SK-N-SH (cell line): ENCODE results near the gene SLC23A1. TPM values are rescaled to one million over a fixed set of nuclear protein-coding genes. Genes with fewer than 3 reads are reported as not detected.

Experiments used
- CTCF ChIA-PET: fragments of 300-600, 350-600 bp; formaldehyde crosslinking; extraction: SDS; loops from one replicate; lab custom pipeline; 2021; lab: Yijun Ruan, JAX
- POLR2A ChIA-PET: fragments of 350-600 bp; sonication (Branson Sonifier 250); formaldehyde crosslinking; extraction: SDS; loops from one replicate; lab custom pipeline; 2020; ENCODE audit warnings: antibody characterized with exemption, inconsistent platforms; lab: Yijun Ruan, JAX
- DNase-seq: peaks from one replicate; pipeline ENCODE4 v3.0.0; 2012
- H2AFZ ChIP-seq: fragments of 200-600 bp; sonication (generic); 2 replicates; pipeline ENCODE4 v1.8.1; 2016; ENCODE audit warnings: antibody characterized with exemption, mild to moderate bottlenecking, low read depth
- H3F3A ChIP-seq: fragments of 200-600 bp; sonication (generic); replicated peaks from 2 replicates; pipeline ENCODE3; 2016; ENCODE audit warnings: antibody characterized with exemption, mild to moderate bottlenecking; ENCODE audit not compliant: insufficient read depth
- H3K27ac ChIP-seq, 2 experiments: fragments of 200-500 bp in 1 of 2; fragments of 200-600 bp in 1 of 2; sonication (Bioruptor generic) in 1 of 2; sonication (generic), shearing (Covaris generic) in 1 of 2; 2 replicates each; pipeline versions ENCODE4 v1.5.1 to v1.6.1; 2014 to 2016; ENCODE audit warnings: low read depth in 2 of 2, inconsistent platforms in 1 of 2, low read length in 1 of 2, mild to moderate bottlenecking in 1 of 2, mixed read lengths in 1 of 2
- H3K27me3 ChIP-seq: fragments of 200-600 bp; sonication (generic), shearing (Covaris generic); 2 replicates; pipeline ENCODE4 v1.6.1; 2016; ENCODE audit warnings: mixed run types; ENCODE audit not compliant: insufficient read depth
- H3K36me3 ChIP-seq, 2 experiments: fragments of 200-500 bp in 1 of 2; fragments of 200-600 bp in 1 of 2; sonication (Bioruptor generic) in 1 of 2; sonication (generic) in 1 of 2; replicated peaks in 1 of 2; 2 replicates each; pipeline versions ENCODE3 to v1.5.1; 2014 to 2016; ENCODE audit warnings: low read length in 1 of 2, mild to moderate bottlenecking in 1 of 2; ENCODE audit not compliant: insufficient read depth in 2 of 2, control insufficient read depth in 1 of 2
- H3K4me1 ChIP-seq, 2 experiments: fragments of 200-500 bp in 1 of 2; fragments of 200-600 bp in 1 of 2; sonication (Bioruptor generic) in 1 of 2; sonication (generic), shearing (Covaris generic) in 1 of 2; 2 replicates each; pipeline versions ENCODE4 v1.5.1 to v1.6.1; 2014 to 2016; ENCODE audit warnings: low read depth in 1 of 2, low read length in 1 of 2, mixed run types in 1 of 2; ENCODE audit not compliant: insufficient read depth in 2 of 2, control insufficient read depth in 1 of 2
- H3K4me2 ChIP-seq: fragments of 200-600 bp; sonication (generic), shearing (Covaris generic); 2 replicates; pipeline ENCODE4 v1.6.1; 2017; ENCODE audit warnings: mixed run types
- H3K4me3 ChIP-seq, 2 experiments: fragments of 200-500 bp in 1 of 2; fragments of 200-600 bp in 1 of 2; sonication (Bioruptor generic) in 1 of 2; sonication (generic), shearing (Covaris generic) in 1 of 2; 2 replicates each; pipeline versions ENCODE4 v1.5.1 to v1.8.1; 2014 to 2016; ENCODE audit warnings: low read depth in 2 of 2, inconsistent platforms in 1 of 2, low read length in 1 of 2, mild to moderate bottlenecking in 1 of 2, mixed read lengths in 1 of 2, moderate library complexity in 1 of 2
- H3K79me2 ChIP-seq: fragments of 200-600 bp; sonication (generic); 2 replicates; pipeline ENCODE4 v1.8.1; 2017; ENCODE audit warnings: mild to moderate bottlenecking; ENCODE audit not compliant: insufficient read depth
- H3K9ac ChIP-seq: fragments of 200-600 bp; sonication (generic); 2 replicates; pipeline ENCODE4 v1.6.1; 2017; ENCODE audit warnings: mixed run types
- H3K9me2 ChIP-seq: fragments of 200-600 bp; sonication (generic); 2 replicates; pipeline ENCODE4 v1.6.1; 2017; ENCODE audit warnings: mixed run types
- H3K9me3 ChIP-seq: fragments of 200-600 bp; sonication (generic); 2 replicates; pipeline ENCODE4 v1.6.1; 2017; ENCODE audit warnings: mixed run types, mild to moderate bottlenecking, moderate library complexity
- H4K20me1 ChIP-seq: fragments of 200-600 bp; sonication (generic); 2 replicates; pipeline ENCODE4 v1.6.1; 2017; ENCODE audit warnings: mild to moderate bottlenecking, mixed run types; ENCODE audit not compliant: insufficient read depth
- CHD2 ChIP-seq: fragments of 150-350 bp; IDR thresholded peaks from 2 replicates; pipeline ENCODE4 v1.6.1; 2018; ENCODE audit warnings: low read length; ENCODE audit not compliant: partially characterized antibody
- EP300 ChIP-seq, 2 experiments: IDR thresholded peaks; 2 replicates each; pipeline versions ENCODE4 v1.4.0 to v1.6.1; 2012; ENCODE audit warnings: borderline replicate concordance in 1 of 2, low read depth in 1 of 2, low read length in 1 of 2
- EZH2phosphoT487 ChIP-seq: fragments of 200-600 bp; sonication (generic); IDR thresholded peaks from 2 replicates; pipeline ENCODE4 v1.6.1; 2017; ENCODE audit warnings: low read depth, mixed run types, mild to moderate bottlenecking, antibody characterized with exemption, moderate library complexity, borderline replicate concordance
- FOSL2 ChIP-seq: IDR thresholded peaks from 2 replicates; pipeline ENCODE4 v1.4.0; 2012; ENCODE audit warnings: low read depth, mild to moderate bottlenecking, moderate library complexity, borderline replicate concordance
- GABPA ChIP-seq: IDR thresholded peaks from 2 replicates; pipeline ENCODE4 v1.4.0; 2012; ENCODE audit warnings: low read depth, mild to moderate bottlenecking
- GATA2 ChIP-seq: sonication (generic); formaldehyde crosslinking; IDR thresholded peaks from 2 replicates; pipeline ENCODE4 v1.5.0; 2020; ENCODE audit warnings: mild to moderate bottlenecking, missing genetic modification reagents
- NRF1 ChIP-seq: IDR thresholded peaks from 2 replicates; pipeline ENCODE4 v1.6.1; 2012; ENCODE audit warnings: low read depth, mild to moderate bottlenecking, low read length
- RAD21 ChIP-seq: IDR thresholded peaks from 2 replicates; pipeline ENCODE4 v1.6.1; 2012; ENCODE audit warnings: mild to moderate bottlenecking, low read length
- RCOR1 ChIP-seq: fragments of 150-350 bp; IDR thresholded peaks from 2 replicates; pipeline ENCODE4 v1.6.1; 2017; ENCODE audit warnings: antibody characterized with exemption, low read length
- SMC3 ChIP-seq: IDR thresholded peaks from 2 replicates; pipeline ENCODE4 v1.6.1; 2012; ENCODE audit warnings: low read depth, low read length, improper control_type of control experiment
- TEAD4 ChIP-seq: IDR thresholded peaks from 2 replicates; pipeline ENCODE4 v1.4.0; 2012; ENCODE audit warnings: mild to moderate bottlenecking, borderline replicate concordance; ENCODE audit not compliant: insufficient read depth
- WGBS: methylation state at CpG from one replicate; pipeline ENCODE4 v1.1.6; 2017; ENCODE audit warnings: low lambda C conversion rate; 5-methylcytosine and 5-hydroxymethylcytosine counted together
- polyA plus RNA-seq, 3 experiments: library from polyadenylated mRNA; depleted of rRNA; stranded (reverse); fragments of >200 nt; gene quantifications; 2 replicates each; pipeline ENCODE4 v1.2.3, GENCODE V29; 2012
- TF ChIP-seq, protein P1 (sequence below): IDR thresholded peaks from 2 replicates; pipeline ENCODE4 v1.4.0; 2012; ENCODE audit warnings: low read depth, borderline replicate concordance
- TF ChIP-seq, protein P2 (sequence below): IDR thresholded peaks from 2 replicates; pipeline ENCODE4; 2012
- TF ChIP-seq, protein P3 (sequence below): fragments of 150-350 bp; IDR thresholded peaks from 2 replicates; pipeline ENCODE4 v1.6.1; 2016; ENCODE audit warnings: mild to moderate bottlenecking, low read depth, low read length

Gene SLC23A1
- polyA plus RNA-seq, 1 of the 3 experiments (the other 2 are of a cell fraction): not detected

DNA sequence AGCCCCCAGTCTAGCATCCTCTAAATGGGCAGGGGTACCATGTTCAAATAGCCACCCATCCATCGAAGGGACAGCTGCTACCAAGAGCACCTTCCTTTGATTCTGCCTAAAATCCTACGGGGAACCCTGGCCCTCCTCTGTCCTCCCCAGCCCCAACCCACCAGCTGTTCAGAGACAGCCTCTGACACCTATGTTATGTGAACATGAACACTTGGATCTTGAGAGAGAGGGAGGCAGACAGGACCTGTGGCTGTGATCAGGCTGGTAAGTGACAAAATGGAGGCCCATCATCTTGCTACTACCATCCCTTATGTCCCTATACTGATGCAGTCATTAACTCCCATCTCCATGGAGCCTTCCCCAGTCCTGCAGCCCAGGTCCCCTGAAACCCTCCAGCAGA, 8.2 kb downstream of the SLC23A1 start:
- ChIA-PET POLR2A (interaction anchor here (0.6 kb wide), 1 partner anchor 900 kb away, joined by 3 read pairs; no protein-coding TSS in a partner anchor), CTCF (interaction anchor here (0.7 to 1.5 kb wide), 3 partner anchors 21 to 64 kb away, joined by 3 to 4 read pairs (median 3); partner anchors contain the start of genes DNAJC18 and PAIP2)
- Histone ChIP-seq H3K27me3 (no peaks in the 10 kb centered on the region), H2AFZ (no peak overlapping the region), H4K20me1 (peaks cover 9% of the 10 kb centered on the region), H3K9me2 (no peaks in the 10 kb centered on the region), H3K4me3 (no peak overlapping the region), H3F3A (peaks cover 21% of the 10 kb centered on the region), H3K79me2 (peaks cover 11% of the 10 kb centered on the region; the same call in 1 of the 2 replicates), H3K4me1 (peaks cover 0 to 9% of the 10 kb centered on the region in 2 experiments; a peak in 2 of 4 replicates), H3K4me2 (no peak overlapping the region), H3K36me3 (peaks cover 13 to 27% of the 10 kb centered on the region in 2 experiments), H3K9ac (no peak overlapping the region), H3K27ac (no peak overlapping the region), H3K9me3 (no peaks in the 10 kb centered on the region)
- TF ChIP-seq EP300 (IDR thresholded peaks at IDR 0.05; ENCODE audit: borderline replicate concordance in 1 of 2, low read depth in 1 of 2, low read length in 1 of 2) (no peak), FOSL2 (no peak), CHD2 (no peak), EZH2phosphoT487 (no peak), RAD21 (no peak), NRF1 (no peak), GATA2 (CRISPR knock-in tag) (no peak), TEAD4 (no peak), GABPA (no peak), SMC3 (no peak), RCOR1 (no peak)
- TF ChIP-seq, protein P1, sequence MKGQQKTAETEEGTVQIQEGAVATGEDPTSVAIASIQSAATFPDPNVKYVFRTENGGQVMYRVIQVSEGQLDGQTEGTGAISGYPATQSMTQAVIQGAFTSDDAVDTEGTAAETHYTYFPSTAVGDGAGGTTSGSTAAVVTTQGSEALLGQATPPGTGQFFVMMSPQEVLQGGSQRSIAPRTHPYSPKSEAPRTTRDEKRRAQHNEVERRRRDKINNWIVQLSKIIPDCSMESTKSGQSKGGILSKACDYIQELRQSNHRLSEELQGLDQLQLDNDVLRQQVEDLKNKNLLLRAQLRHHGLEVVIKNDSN: no peak
- TF ChIP-seq, protein P2, sequence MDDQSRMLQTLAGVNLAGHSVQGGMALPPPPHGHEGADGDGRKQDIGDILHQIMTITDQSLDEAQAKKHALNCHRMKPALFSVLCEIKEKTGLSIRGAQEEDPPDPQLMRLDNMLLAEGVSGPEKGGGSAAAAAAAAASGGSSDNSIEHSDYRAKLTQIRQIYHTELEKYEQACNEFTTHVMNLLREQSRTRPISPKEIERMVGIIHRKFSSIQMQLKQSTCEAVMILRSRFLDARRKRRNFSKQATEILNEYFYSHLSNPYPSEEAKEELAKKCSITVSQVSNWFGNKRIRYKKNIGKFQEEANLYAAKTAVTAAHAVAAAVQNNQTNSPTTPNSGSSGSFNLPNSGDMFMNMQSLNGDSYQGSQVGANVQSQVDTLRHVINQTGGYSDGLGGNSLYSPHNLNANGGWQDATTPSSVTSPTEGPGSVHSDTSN: no peak
- TF ChIP-seq, protein P3, sequence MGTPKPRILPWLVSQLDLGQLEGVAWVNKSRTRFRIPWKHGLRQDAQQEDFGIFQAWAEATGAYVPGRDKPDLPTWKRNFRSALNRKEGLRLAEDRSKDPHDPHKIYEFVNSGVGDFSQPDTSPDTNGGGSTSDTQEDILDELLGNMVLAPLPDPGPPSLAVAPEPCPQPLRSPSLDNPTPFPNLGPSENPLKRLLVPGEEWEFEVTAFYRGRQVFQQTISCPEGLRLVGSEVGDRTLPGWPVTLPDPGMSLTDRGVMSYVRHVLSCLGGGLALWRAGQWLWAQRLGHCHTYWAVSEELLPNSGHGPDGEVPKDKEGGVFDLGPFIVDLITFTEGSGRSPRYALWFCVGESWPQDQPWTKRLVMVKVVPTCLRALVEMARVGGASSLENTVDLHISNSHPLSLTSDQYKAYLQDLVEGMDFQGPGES: no peak
- 69% methylated on average over 2 of the region's 2 CpGs for WGBS
- no peak for DNase-seq
